ENCODE results near the gene THBS1. TPM values are rescaled to one million over a fixed set of nuclear protein-coding genes. Genes with fewer than 3 reads are reported as not detected.

THBS1 gene
- total and polyA plus RNA-seq, 12 donors = 21.9 to 709 (median 271) TPM

DNA sequence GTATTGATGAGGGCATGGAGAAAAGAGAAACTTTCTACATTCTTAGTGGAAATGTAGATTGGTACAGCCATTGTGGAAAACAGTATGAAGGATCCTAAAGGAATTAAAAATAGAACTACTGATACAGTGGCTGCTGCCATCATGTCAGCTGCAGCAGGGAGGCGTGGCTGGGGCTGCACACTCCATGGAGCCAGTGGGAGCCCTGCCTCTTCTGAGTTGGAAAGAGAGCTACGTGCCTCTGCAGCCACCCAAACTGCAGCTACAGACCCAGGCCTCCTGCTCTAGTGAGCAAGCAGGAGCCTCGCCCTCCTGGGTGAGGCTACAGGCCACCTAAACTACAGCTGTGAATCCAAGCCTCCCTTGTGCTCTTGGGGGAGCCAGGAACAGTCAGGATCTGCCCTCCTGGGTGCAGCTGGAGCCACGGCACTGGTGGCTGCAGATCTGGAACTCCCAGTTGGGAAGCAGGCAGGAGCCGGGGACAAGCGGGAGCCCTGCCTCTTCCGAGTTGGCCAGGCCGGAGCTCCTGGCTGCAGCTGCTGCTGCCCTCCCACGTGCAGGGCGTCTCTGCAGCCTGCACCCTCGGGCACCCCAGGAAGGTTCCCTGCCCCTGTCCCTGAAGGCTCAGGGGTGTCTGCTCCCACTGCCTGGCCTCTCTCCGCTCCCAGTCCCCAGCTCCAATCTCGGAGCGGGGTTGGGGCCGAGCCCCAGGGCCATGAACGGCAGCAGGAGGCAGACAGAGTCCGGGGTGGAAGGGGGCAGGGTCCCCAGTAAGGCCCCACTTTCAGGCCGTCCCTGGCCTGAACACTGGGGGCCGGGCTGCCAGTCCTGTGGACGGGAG lies 64.5 kb downstream of the THBS1 start:
- WGBS, 4 donors = 83 to 90% (median 88%) methylated on average over 11 to 20 of the region's 20 CpGs
- H3K27ac ChIP-seq = no peak overlapping the region
- H3K4me1 ChIP-seq (replicated peaks in 1 of 2) = peaks cover 0 to 9% of the 10 kb centered on the region in 2 donors
- no peak for DNase-seq
- TF ChIP-seq POLR2A (IDR thresholded peaks at IDR 0.05) (no peak), CTCF (IDR thresholded peaks at IDR 0.05) (no peak)
- H3K36me3 ChIP-seq (replicated peaks in 1 of 2) = no peaks in the 10 kb centered on the region
- intact Hi-C loops (cut with DNase I) = no loop called here
- no peak overlapping the region for H3K4me3 ChIP-seq
- H3K27me3 ChIP-seq = no peaks in the 10 kb centered on the region
- H3K9me3 ChIP-seq (replicated peaks in 1 of 3) = no peaks in the 10 kb centered on the region

DNA sequence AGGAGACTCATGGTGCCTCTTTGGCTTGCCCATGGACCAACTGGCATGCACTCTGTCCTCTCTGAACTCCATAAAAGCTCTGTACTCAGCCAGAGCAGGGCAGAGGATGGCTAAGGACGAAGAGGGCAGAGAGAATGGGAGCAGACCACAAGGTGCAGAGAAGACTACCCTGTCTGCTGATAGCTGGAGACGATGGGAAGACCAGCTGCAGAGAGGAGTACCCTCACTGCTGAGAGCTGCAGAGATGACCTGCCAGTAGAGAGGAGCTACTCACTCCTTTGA lies 65.0 kb downstream of the THBS1 start:
- peaks cover 0 to 9% of the 10 kb centered on the region in 2 donors for H3K4me1 ChIP-seq (replicated peaks in 1 of 2)
- WGBS, 4 donors = 87 to 97% (median 92%) methylated on average over 2 of the region's 2 CpGs
- no peak for TF ChIP-seq CTCF (IDR thresholded peaks at IDR 0.05)
- no peak for TF ChIP-seq POLR2A (IDR thresholded peaks at IDR 0.05)
- H3K36me3 ChIP-seq (replicated peaks in 1 of 2) = no peaks in the 10 kb centered on the region
- no peak for DNase-seq
- no peaks in the 10 kb centered on the region for H3K27me3 ChIP-seq
- H3K9me3 ChIP-seq (replicated peaks in 1 of 3) = no peaks in the 10 kb centered on the region
- no peak overlapping the region for H3K27ac ChIP-seq
- no peak overlapping the region for H3K4me3 ChIP-seq
- intact Hi-C loops (cut with DNase I) = no loop called here

- TF ChIP-seq CTCF (IDR thresholded peaks at IDR 0.05) (no peak), POLR2A (IDR thresholded peaks at IDR 0.05) (no peak)
- Histone ChIP-seq H3K9me3 (replicated peaks in 1 of 3) (no peaks in the 10 kb centered on the region), H3K27me3 (no peaks in the 10 kb centered on the region), H3K4me3 (no peak overlapping the region), H3K36me3 (replicated peaks in 1 of 2) (no peaks in the 10 kb centered on the region), H3K4me1 (replicated peaks in 1 of 2) (peaks cover 0 to 9% of the 10 kb centered on the region in 2 donors), H3K27ac (no peak overlapping the region)
- WGBS, 4 donors = 84 to 97% (median 93%) methylated on average over 3 to 5 of the region's 5 CpGs
- intact Hi-C loops (cut with DNase I) = no loop called here
- DNase-seq = no peak
Observed at GRCh38 chr15:39646425-39646824, 65.5 kb downstream of the THBS1 start.

Other genes starting within 250 kb of the THBS1 start
- under 1 TPM in 7 of 9 donors, not detected in 2; 0.11 to 0.60 (median 0.23) TPM for gene FSIP1, start 201.8 kb downstream of the THBS1 start, total RNA-seq
- gene FSIP1, start 201.8 kb downstream of the THBS1 start, polyA plus RNA-seq = under 1 TPM; 0.20 to 0.56 (median 0.51) TPM

Data from adrenal gland (tissue), 12 donors.